GM12878 (cell line): ENCODE results near the gene VCL.

ENCODE experiments used
- BHLHE40 ChIP-seq, 2 experiments: fragments of 450-650 bp in 1 of 2; IDR thresholded peaks; 2 replicates each; pipeline ENCODE4 v1.6.1; 2011 to 2017; ENCODE audit warnings: low read depth in 2 of 2, borderline replicate concordance in 1 of 2, improper control_type of control experiment in 1 of 2, low read length in 1 of 2, mild to moderate bottlenecking in 1 of 2
- CTCF ChIP-seq, 3 experiments: IDR thresholded peaks in 2 of 3; conservative IDR thresholded peaks in 1 of 3; 2 replicates each; pipeline ENCODE4 v1.5.1; 2011; ENCODE audit warnings: low read depth in 3 of 3, low read length in 3 of 3, mild to moderate bottlenecking in 3 of 3, control low read depth in 2 of 3, moderate library complexity in 2 of 3, inconsistent platforms in 1 of 3, mixed read lengths in 1 of 3; ENCODE audit not compliant: control insufficient read depth in 2 of 3, insufficient read depth in 1 of 3; ENCODE audit errors: extremely low read depth in 1 of 3
- JUNB ChIP-seq: IDR thresholded peaks from 2 replicates; pipeline ENCODE4 v1.6.1; 2016; ENCODE audit warnings: antibody characterized with exemption, mild to moderate bottlenecking
- NFIC ChIP-seq: IDR thresholded peaks from 2 replicates; pipeline ENCODE4 v1.6.1; 2012; ENCODE audit warnings: low read depth, mild to moderate bottlenecking, inconsistent platforms, low read length, moderate library complexity
- NR2C1 ChIP-seq: fragments of 450-650 bp; IDR thresholded peaks from 2 replicates; pipeline ENCODE4 v1.6.1; 2017; ENCODE audit warnings: antibody characterized with exemption, mild to moderate bottlenecking, moderate library complexity
- POLR2AphosphoS5 ChIP-seq: IDR thresholded peaks from 2 replicates; pipeline ENCODE4 v1.6.1; 2011; ENCODE audit warnings: mild to moderate bottlenecking, low read length, inconsistent platforms
- ZNF217 ChIP-seq: fragments of 450-650 bp; IDR thresholded peaks from 2 replicates; pipeline ENCODE4 v1.6.1; 2017; ENCODE audit warnings: antibody characterized with exemption, mild to moderate bottlenecking
- ZNF274 ChIP-seq: IDR thresholded peaks from one replicate; pipeline ENCODE4 v1.8.0; 2011; ENCODE audit not compliant: insufficient read length, insufficient read depth

- TF ChIP-seq POLR2AphosphoS5 (no peak), ZNF274 (no peak), NFIC (no peak), JUNB (no peak), NR2C1 (no peak), ZNF217 (no peak), CTCF (IDR thresholded peaks at IDR 0.05 in 2 of 3, conservative IDR thresholded peaks at IDR 0.05 in 1 of 3; ENCODE audit: control insufficient read depth in 2 of 3, extremely low read depth in 1 of 3, insufficient read depth in 1 of 3, low read depth in 3 of 3, low read length in 3 of 3) (no peak), BHLHE40 (IDR thresholded peaks at IDR 0.05; ENCODE audit: borderline replicate concordance in 1 of 2, low read depth in 2 of 2, low read length in 1 of 2) (no peak)
Observed at GRCh38 chr10:74067373-74068352, 69.7 kb downstream of the VCL start.
